Measurements from ENCODE around the gene HOXA4. TPM values are rescaled to one million over a fixed set of nuclear protein-coding genes. Genes with fewer than 3 reads are reported as not detected.

The HOXA4 gene
- total RNA-seq, 1 experiment from 2014 or later, result 2.0 TPM

DNA sequence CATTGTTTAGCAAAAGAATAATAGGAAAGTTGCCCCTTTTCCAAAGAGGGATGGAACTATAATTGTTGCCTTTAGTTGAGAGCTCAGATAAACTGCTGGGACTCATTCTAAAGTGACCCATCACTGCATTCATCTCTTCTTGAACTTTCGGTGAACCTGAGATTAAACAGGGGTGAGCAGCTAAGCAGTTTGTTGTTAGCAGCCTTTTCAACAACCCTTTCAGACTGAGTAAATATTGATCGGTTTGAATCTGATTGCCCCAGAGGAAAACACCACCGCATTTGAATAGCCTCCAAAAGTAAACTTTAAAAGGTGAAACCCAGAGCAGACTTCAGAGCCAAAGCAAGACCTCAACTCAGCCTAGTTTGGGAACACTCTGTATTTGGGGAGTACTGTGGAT is 39.5 kb downstream of the HOXA4 start:
- H3K27ac ChIP-seq (ENCODE audit: low read depth, low read length), result no peak overlapping the region
- peaks cover 3 to 9% of the 10 kb centered on the region in 2 experiments; a peak in 1 of 4 replicates for H3K4me1 ChIP-seq (ENCODE audit: control insufficient read depth in 1 of 2, insufficient read depth in 2 of 2, low read length in 2 of 2)
- no peaks in the 10 kb centered on the region for H3K9me3 ChIP-seq (ENCODE audit: control insufficient read depth in 1 of 2, insufficient read depth in 1 of 2, low read depth in 1 of 2, low read length in 2 of 2)
- DNase-seq (ENCODE audit: low read depth, low spot score) (no peak), ATAC-seq (no peak)
- TF ChIP-seq SP1 (IDR thresholded peaks at IDR 0.05; ENCODE audit: low read depth), result no peak
- TF ChIP-seq, protein P1, sequence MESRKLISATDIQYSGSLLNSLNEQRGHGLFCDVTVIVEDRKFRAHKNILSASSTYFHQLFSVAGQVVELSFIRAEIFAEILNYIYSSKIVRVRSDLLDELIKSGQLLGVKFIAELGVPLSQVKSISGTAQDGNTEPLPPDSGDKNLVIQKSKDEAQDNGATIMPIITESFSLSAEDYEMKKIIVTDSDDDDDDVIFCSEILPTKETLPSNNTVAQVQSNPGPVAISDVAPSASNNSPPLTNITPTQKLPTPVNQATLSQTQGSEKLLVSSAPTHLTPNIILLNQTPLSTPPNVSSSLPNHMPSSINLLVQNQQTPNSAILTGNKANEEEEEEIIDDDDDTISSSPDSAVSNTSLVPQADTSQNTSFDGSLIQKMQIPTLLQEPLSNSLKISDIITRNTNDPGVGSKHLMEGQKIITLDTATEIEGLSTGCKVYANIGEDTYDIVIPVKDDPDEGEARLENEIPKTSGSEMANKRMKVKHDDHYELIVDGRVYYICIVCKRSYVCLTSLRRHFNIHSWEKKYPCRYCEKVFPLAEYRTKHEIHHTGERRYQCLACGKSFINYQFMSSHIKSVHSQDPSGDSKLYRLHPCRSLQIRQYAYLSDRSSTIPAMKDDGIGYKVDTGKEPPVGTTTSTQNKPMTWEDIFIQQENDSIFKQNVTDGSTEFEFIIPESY (IDR thresholded peaks at IDR 0.05; ENCODE audit: extremely low read depth, insufficient replicate concordance, low read length), result no peak
- TF ChIP-seq TCF7L2 (IDR thresholded peaks at IDR 0.05; ENCODE audit: borderline replicate concordance, extremely low read depth, insufficient read depth, insufficient read length), result no peak
- no peak for TF ChIP-seq JUND (IDR thresholded peaks at IDR 0.05)
- no peak for TF ChIP-seq SIN3A (IDR thresholded peaks at IDR 0.05; ENCODE audit: low read depth)
- no peak for TF ChIP-seq ZNF274 (IDR thresholded peaks at IDR 0.05; ENCODE audit: low read depth, low read length)
- no peak for TF ChIP-seq CEBPB (IDR thresholded peaks at IDR 0.05; ENCODE audit: low read depth)
- TF ChIP-seq POLR2A (IDR thresholded peaks at IDR 0.05; ENCODE audit: borderline replicate concordance, extremely low read depth, insufficient read depth, insufficient read length), result no peak
- TF ChIP-seq, protein P2, sequence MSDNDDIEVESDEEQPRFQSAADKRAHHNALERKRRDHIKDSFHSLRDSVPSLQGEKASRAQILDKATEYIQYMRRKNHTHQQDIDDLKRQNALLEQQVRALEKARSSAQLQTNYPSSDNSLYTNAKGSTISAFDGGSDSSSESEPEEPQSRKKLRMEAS (IDR thresholded peaks at IDR 0.05), result no peak
- no peak for TF ChIP-seq EZH2 (IDR thresholded peaks at IDR 0.05)
- no peak for TF ChIP-seq EGR1 (IDR thresholded peaks at IDR 0.05; ENCODE audit: low read depth)
- no peak for TF ChIP-seq EZH2phosphoT487 (IDR thresholded peaks at IDR 0.05; ENCODE audit: borderline replicate concordance)
- TF ChIP-seq RAD21 (IDR thresholded peaks at IDR 0.05; ENCODE audit: low read depth), result no peak
- TF ChIP-seq, protein P3, sequence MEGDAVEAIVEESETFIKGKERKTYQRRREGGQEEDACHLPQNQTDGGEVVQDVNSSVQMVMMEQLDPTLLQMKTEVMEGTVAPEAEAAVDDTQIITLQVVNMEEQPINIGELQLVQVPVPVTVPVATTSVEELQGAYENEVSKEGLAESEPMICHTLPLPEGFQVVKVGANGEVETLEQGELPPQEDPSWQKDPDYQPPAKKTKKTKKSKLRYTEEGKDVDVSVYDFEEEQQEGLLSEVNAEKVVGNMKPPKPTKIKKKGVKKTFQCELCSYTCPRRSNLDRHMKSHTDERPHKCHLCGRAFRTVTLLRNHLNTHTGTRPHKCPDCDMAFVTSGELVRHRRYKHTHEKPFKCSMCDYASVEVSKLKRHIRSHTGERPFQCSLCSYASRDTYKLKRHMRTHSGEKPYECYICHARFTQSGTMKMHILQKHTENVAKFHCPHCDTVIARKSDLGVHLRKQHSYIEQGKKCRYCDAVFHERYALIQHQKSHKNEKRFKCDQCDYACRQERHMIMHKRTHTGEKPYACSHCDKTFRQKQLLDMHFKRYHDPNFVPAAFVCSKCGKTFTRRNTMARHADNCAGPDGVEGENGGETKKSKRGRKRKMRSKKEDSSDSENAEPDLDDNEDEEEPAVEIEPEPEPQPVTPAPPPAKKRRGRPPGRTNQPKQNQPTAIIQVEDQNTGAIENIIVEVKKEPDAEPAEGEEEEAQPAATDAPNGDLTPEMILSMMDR (IDR thresholded peaks at IDR 0.05 in 2 of 3, conservative IDR thresholded peaks at IDR 0.05 in 1 of 3; ENCODE audit: borderline replicate concordance in 1 of 3, insufficient read depth in 1 of 3, low read depth in 2 of 3, low read length in 2 of 3), result no peak
- TF ChIP-seq ZFX (IDR thresholded peaks at IDR 0.05), result no peak
- H2AFZ ChIP-seq (ENCODE audit: low read depth, low read length, poor library complexity, severe bottlenecking), result no peak overlapping the region
- POLR2A ChIA-PET, result interaction anchor here (1.0 to 1.2 kb wide), 2 partner anchors 8 to 10 kb away, joined by 3 read pairs; no protein-coding TSS in a partner anchor
- no TSS peak for BruUV-seq (replicated peaks)
- intact Hi-C loops (cut with micrococcal nuclease), result no loop called here
- no peaks in the 10 kb centered on the region for H3K79me2 ChIP-seq (ENCODE audit: insufficient read depth, low read length)
- RAD21 ChIA-PET (ENCODE audit: low non-redundant PET in 1 of 2, low total read pairs in 2 of 2, uncharacterized antibody in 2 of 2, unreplicated experiment in 2 of 2), result no interaction called here
- no peak overlapping the region for H3K4me3 ChIP-seq (replicated peaks in 1 of 2; ENCODE audit: low read depth in 1 of 2, low read length in 2 of 2)
- no peaks in the 10 kb centered on the region for H3K9me2 ChIP-seq (ENCODE audit: insufficient read depth)
- H3K36me3 ChIP-seq (ENCODE audit: control insufficient read depth in 1 of 2, insufficient read depth in 2 of 2, low read length in 2 of 2), result no peaks in the 10 kb centered on the region
- H3K4me2 ChIP-seq (ENCODE audit: low read length), result no peak overlapping the region
- H4K20me1 ChIP-seq (ENCODE audit: insufficient read depth), result no peaks in the 10 kb centered on the region
- H3K9ac ChIP-seq (ENCODE audit: low read length), result no peak overlapping the region
- no peaks in the 10 kb centered on the region for H3K27me3 ChIP-seq (ENCODE audit: insufficient read depth, low read length)
- CTCF ChIA-PET, result no interaction called here
